NCI-H1092 treated with DMSO at 0.1 percent for 48 hours (cell line): ENCODE results near the gene FAM229A.
A peak's percentile ranks its signal among the peaks of the same experiment; 100 is the strongest.
"Not testable (repeated sequence)": the region's sequence is repeated elsewhere in the genome, so short reads cannot be mapped to it uniquely, and the experiment has no call there.

ENCODE experiments used
- DNase-seq: peaks from one replicate; lab custom pipeline; 2025; lab: John Stamatoyannopoulos, UW

FAM229A gene

GRCh38 chr1:32376199-32376598 lies 13.9 kb upstream of the FAM229A start:
- DNase-seq: no peak

- DNase-seq: no peak
These were observed 11.8 kb upstream of the FAM229A start for GRCh38 chr1:32373996-32374592.

GRCh38 chr1:32372149-32372756 lies 10.0 kb upstream of the FAM229A start:
- DNase-seq: no peak

GRCh38 chr1:32367912-32368635 lies 5.8 kb upstream of the FAM229A start:
- DNase-seq: no peak

- no peak for DNase-seq
These were observed 3.2 kb upstream of the FAM229A start for GRCh38 chr1:32365445-32365844.

- no peak for DNase-seq
These were observed 2.6 kb upstream of the FAM229A start for GRCh38 chr1:32364836-32365235.

GRCh38 chr1:32363713-32364112 lies 1.4 kb upstream of the FAM229A start:
- DNase-seq: no peak

GRCh38 chr1:32361674-32362473 lies 411 bp downstream of the FAM229A start:
- DNase-seq: peak; percentile 22

GRCh38 chr1:32361308-32361673 lies 994 bp downstream of the FAM229A start:
- DNase-seq: no peak

- no peak for DNase-seq
These were observed 3.9 kb downstream of the FAM229A start for GRCh38 chr1:32358435-32358834.

- no peak for DNase-seq
These were observed 4.7 kb downstream of the FAM229A start for GRCh38 chr1:32357614-32358013.

- DNase-seq: no peak
These were observed 5.8 kb downstream of the FAM229A start for GRCh38 chr1:32356478-32356877.

- not testable (repeated sequence) for DNase-seq
These were observed 6.5 kb downstream of the FAM229A start for GRCh38 chr1:32355778-32356177.

- DNase-seq: no peak
These were observed 8.3 kb downstream of the FAM229A start for GRCh38 chr1:32353886-32354570.

- DNase-seq: no peak
These were observed 8.9 kb downstream of the FAM229A start for GRCh38 chr1:32353431-32353830.

- no peak for DNase-seq
These were observed 9.4 kb downstream of the FAM229A start for GRCh38 chr1:32352831-32353383.

GRCh38 chr1:32352239-32352745 lies 10.0 kb downstream of the FAM229A start:
- DNase-seq: no peak

- peak; percentile 97 for DNase-seq
These were observed 10.7 kb downstream of the FAM229A start for GRCh38 chr1:32351399-32352238.

- DNase-seq: peak; percentile 97
These were observed 11.4 kb downstream of the FAM229A start for GRCh38 chr1:32350785-32351398.

- DNase-seq: no peak
These were observed 13.0 kb downstream of the FAM229A start for GRCh38 chr1:32349211-32349708.
